NCI-H2196 treated with DMSO at 0.1 percent for 48 hours (cell line): ENCODE data around the gene PLXNA2.
A peak's percentile ranks its signal among the peaks of the same experiment; 100 is the strongest.

Experiments used
- DNase-seq: peaks from one replicate; lab custom pipeline; 2025; ENCODE audit not compliant: unreplicated experiment; lab: John Stamatoyannopoulos, UW

PLXNA2 gene

GRCh38 chr1:208268541-208269337, 24.6 kb upstream of the PLXNA2 start:
- DNase-seq: no peak

- no peak for DNase-seq
Measured at GRCh38 chr1:208265525-208265924, 21.3 kb upstream of the PLXNA2 start.

DNA sequence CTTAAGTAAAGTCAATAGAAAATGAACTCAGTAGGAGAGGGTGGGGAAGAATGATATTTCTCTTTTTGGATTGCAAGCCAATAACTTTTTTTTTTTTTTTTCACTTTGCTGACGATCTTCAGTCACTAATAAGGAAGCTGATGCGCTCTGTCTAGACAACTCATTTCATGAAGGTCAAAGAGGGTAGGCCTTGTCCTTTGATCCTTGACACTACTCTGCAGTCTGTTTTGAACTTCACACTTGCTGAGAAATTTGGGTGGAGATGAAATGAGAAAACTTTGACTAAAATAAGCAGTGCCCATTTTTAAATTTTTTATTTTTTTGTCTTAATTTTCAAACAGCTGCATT, 20.9 kb upstream of the PLXNA2 start:
- no peak for DNase-seq

GRCh38 chr1:208264469-208265121, 20.4 kb upstream of the PLXNA2 start:
- no peak for DNase-seq

DNA sequence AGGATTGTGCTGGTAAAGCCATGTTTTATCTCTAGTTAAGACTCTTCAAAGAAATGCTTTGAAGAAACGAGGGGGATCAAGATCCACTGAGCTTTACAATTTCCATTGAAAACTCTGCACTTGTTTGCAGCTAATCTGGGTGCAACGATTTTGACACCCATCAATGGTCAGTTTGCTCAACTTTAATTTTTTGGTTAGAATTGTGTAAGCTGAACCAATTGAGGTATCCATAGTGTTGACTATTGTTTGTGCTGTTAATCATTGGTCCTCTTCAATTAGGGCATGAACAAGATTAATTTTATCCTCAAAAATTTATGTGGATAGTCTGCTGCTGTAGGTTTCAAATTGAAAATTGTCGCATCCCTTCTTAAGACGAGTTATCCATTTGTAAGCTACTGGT, 17.7 kb upstream of the PLXNA2 start:
- no peak for DNase-seq

DNA sequence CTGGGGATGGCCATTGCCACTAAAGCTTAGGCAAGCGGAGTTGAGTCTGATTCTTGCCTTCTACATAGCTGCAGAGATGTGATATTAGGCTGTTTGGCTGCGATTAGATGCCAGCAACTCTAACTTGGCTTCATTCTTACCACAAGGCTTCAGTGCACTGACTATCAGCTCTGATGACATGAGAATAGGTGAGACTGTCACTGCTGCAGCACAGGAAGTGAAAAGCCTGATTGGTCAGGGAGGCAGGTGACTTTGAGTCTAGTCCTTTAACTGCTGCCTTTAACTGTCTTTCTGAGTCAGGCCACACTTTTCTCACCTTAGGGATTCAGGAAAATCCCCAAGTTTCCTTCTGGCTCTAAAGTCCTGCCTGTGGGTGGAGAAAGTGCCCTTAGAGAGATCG, 14.1 kb upstream of the PLXNA2 start:
- DNase-seq: no peak

DNA sequence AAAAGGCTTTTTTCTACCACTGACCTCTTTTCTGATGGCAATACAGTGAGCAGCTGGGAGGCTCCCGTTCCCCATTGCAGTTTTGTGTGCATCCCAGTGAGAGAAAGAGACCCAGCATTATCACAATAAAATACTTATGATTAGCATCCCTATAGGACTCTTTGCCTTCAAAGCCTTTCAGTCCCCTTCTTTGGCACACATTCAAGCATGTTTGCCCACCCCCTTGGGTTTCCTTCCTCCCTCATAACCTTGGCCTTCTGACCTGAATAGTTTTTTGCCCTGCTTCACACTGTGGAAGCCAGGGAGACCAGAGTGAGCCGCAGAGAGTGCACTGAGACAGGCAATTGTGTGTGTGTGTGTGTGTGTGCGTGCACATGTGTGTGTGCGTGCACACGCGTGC, 13.2 kb upstream of the PLXNA2 start:
- no peak for DNase-seq

- no peak for DNase-seq
Measured at GRCh38 chr1:208256556-208256955, 12.4 kb upstream of the PLXNA2 start.

DNA sequence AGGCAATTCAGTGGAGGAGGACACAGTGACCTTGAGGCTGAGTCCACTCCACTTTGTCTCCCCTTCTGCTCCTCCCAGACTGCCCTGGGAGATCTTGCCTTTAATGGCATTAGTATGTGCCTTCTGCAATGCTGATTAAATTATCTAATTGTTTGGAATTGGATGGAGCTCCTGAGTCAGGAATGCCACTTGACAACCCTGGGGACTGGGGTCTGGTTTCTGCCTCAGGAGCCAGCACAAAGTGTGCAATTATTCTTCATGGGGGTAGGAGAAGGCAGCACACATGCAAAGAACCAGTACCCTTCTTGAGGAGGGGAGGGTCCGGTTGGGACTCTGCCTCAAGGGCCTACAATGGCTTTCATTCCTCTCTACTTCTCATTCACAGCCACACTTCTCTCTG, 11.9 kb upstream of the PLXNA2 start:
- DNase-seq: no peak

DNA sequence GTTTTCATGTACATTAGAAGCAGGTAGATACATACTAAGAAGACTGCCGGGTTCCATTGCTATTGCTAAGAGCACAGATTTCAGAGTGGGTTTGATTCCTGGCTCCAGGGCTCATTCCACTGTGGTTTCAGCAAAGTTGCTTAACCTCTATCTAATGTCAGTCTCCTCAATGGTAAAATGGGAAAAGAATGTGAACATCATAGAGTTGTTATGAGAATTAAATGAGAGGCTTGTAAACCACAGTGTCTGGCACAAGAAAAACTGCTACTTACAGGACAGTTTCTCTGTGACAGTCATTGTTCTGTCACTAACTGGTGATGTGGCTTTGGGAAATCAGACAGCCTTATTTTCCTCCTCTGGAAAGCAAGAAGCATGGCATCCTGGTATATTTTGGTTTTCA, 10.7 kb upstream of the PLXNA2 start:
- DNase-seq: no peak

- DNase-seq: no peak
Measured at GRCh38 chr1:208254376-208254775, 10.2 kb upstream of the PLXNA2 start.

DNA sequence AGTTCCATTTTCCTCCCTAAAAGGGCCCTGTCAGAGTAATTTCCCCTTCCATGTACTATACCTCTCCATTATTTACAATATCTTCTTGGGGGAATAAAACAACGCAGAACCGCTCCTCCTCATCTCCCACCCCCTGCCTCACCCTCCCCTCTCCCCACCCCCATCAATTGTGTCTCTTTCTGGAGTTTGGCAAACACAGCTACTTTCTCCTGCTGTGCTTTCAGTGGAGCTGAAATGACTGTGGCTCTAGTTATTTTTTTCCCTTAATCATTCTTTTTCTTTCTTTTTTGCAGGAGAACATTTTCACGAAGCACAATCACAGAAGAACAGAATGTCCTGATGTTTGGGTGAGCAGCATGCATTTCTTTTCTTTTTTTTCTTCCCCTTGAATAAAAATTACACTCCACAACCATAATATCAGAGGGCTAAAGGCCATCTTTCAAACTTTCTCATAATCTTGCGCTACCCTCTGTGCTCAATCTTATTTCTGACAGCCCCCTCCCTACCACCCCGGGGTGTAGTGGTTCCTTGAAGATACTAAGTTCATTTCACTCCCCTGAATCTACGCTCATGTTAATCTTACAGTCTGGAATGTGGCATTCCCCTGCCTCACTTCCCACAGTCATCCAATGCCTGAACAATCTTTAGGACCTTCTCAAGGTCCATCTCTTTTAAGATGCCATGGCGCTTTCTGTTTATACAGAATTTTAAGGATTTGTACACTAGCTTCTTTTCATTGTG, 8.8 kb upstream of the PLXNA2 start:
- no peak for DNase-seq

DNA sequence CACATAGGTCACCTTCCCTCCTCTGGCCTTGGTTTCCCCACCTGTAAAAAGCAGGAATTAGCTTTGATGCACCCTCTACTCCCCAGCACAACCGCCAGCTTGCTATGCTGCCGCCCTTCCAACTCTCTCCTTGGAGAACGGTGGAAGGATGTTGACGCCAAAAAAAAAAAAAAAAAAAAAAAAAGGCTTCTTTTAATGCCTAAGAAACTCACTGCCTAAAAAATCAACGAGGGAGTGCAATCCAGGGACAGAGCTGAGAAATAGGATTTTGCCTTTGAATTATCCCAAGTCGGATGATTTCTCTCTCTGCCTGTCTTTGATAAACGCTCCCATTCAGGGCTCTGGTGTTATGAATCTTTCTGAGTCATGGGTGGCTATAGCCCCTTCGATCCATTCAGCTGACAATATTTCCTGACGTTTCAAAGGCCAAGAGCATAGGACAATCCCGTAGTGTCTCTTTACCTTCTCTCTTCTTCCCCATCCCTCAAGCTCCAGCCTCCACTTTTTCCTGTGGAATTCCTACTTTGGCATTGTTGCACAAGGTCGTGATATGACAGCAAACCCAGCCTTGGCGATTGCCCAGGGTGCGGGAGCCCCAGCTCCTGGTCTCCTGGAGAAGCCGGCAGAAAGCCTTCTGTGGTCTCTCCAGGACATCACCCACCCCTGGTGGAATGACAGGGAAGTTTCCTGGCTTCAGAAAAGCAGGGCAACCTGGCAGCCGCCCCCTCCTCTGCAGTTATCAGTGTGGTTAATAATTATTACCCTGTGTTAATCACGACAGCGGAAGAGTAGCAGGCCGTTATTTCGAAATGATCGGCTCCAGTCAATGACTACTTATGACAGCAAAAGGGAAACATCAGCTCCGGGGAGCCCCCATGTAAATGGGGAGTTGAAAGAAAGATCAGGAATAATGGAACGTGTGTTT, 8.0 kb upstream of the PLXNA2 start:
- DNase-seq: no peak

GRCh38 chr1:208251015-208251414, 6.8 kb upstream of the PLXNA2 start:
- no peak for DNase-seq

GRCh38 chr1:208250613-208251012, 6.4 kb upstream of the PLXNA2 start:
- no peak for DNase-seq

DNA sequence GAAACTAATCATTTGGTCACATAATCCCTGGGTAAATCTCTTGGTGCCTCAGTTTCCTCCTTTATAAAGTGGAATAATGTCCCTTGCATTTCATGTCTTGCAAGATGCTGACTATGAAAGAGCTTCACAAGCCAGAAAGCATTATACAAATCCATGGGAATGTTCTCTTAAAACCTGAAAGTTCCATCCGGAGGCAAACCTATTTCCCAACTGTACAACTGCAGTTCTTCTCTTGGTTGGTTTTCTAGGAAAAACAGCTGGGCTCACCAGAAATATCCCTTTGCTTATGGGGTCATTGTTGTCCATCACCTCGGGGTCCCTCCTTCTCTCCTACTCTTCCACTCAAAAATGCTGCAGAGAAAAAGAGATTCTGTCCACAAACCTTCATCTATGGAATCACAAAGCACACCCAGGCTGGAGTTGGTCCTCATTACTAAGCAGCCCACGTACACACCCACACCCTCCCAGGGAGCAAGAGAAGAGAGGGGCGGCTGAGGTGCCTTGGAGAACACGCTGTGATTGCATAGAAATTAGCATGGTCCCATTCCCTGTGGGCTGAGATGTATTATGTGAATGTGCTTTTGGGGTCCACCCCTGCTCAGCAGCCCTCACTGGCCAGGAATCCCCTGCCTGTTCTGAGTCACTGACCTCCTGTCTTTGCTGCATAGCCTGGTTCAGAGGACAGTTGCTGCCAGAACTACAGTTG, 5.0 kb upstream of the PLXNA2 start:
- DNase-seq: no peak

DNA sequence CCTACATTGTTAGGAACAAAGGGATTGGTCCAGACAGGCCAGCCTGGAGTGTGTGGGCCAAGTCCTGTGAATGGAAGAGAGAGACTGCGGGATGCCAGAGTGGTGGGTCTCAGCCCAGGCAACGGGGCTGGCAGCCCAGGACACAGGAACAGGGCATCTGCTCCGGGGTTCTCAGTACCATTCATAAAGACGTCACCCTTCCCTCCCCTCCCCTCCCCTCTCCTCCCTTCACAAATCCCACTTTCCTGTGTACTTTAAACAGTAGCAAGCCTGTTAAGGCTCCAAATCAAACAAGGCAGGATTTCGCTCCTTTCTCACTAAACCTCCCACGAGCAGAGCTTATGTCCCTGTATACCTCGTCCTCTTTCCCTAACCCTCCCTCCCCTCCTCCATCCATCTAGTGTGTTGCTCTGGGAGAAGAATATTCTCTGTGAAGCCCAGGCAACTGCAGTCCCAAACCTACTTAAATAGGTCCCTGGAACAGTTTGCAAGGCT, 4.2 kb upstream of the PLXNA2 start:
- DNase-seq: no peak

- no peak for DNase-seq
Measured at GRCh38 chr1:208247696-208248095, 3.5 kb upstream of the PLXNA2 start.

GRCh38 chr1:208245185-208245705, 1.1 kb upstream of the PLXNA2 start:
- DNase-seq: peak; percentile 78

- DNase-seq: no peak
Measured at GRCh38 chr1:208243527-208243966, 637 bp downstream of the PLXNA2 start.
